ENCODE measurements around the gene FBXO40.

Gene FBXO40

GRCh38 chr3:121619691-121620090, 26.5 kb downstream of the FBXO40 start:
- ChIA-PET POLR2A (no interaction called here), CTCF (interaction anchor here (1.3 to 1.4 kb wide), 2 partner anchors 12 to 20 kb away, joined by 3 read pairs; no protein-coding TSS in a partner anchor)
- no peak for TF ChIP-seq CTCF (IDR thresholded peaks at IDR 0.05; ENCODE audit: control extremely low read depth, extremely low read depth, low read depth, missing control alignments)
- no peak for DNase-seq (ENCODE audit: extremely low spot score)

GRCh38 chr3:121621491-121621890, 28.3 kb downstream of the FBXO40 start:
- ChIA-PET POLR2A (interaction anchor here (0.6 kb wide), 1 partner anchor 106 kb away, joined by 5 read pairs; no protein-coding TSS in a partner anchor), CTCF (no interaction called here)
- no peak for DNase-seq (ENCODE audit: extremely low spot score)
- TF ChIP-seq CTCF (IDR thresholded peaks at IDR 0.05; ENCODE audit: control extremely low read depth, extremely low read depth, low read depth, missing control alignments): no peak

- no peak for DNase-seq (ENCODE audit: extremely low spot score)
- no peak for TF ChIP-seq CTCF (IDR thresholded peaks at IDR 0.05; ENCODE audit: control extremely low read depth, extremely low read depth, low read depth, missing control alignments)
- ChIA-PET POLR2A (interaction anchor here (0.6 kb wide), 2 partner anchors 77 to 1073 kb away, joined by 3 to 4 read pairs; no protein-coding TSS in a partner anchor), CTCF (no interaction called here)
These were observed 31.1 kb downstream of the FBXO40 start for GRCh38 chr3:121624147-121624899.

GRCh38 chr3:121626495-121626894, 33.3 kb downstream of the FBXO40 start:
- ChIA-PET POLR2A (no interaction called here), CTCF (no interaction called here)
- no peak for TF ChIP-seq CTCF (IDR thresholded peaks at IDR 0.05; ENCODE audit: control extremely low read depth, extremely low read depth, low read depth, missing control alignments)
- DNase-seq (ENCODE audit: extremely low spot score): no peak

- ChIA-PET POLR2A (no interaction called here), CTCF (no interaction called here)
- DNase-seq (ENCODE audit: extremely low spot score): no peak
- TF ChIP-seq CTCF (IDR thresholded peaks at IDR 0.05; ENCODE audit: control extremely low read depth, extremely low read depth, low read depth, missing control alignments): no peak
These were observed 34.0 kb downstream of the FBXO40 start for GRCh38 chr3:121627211-121627610.

- ChIA-PET POLR2A (no interaction called here), CTCF (no interaction called here)
- TF ChIP-seq CTCF (IDR thresholded peaks at IDR 0.05; ENCODE audit: control extremely low read depth, extremely low read depth, low read depth, missing control alignments): no peak
- no peak for DNase-seq (ENCODE audit: extremely low spot score)
These were observed 34.4 kb downstream of the FBXO40 start for GRCh38 chr3:121627622-121628021.
